Cardiac muscle cell (in vitro differentiated cells and primary cell): Measurements from ENCODE around the gene RXFP4. TPM values are rescaled to one million over a fixed set of nuclear protein-coding genes. Genes with fewer than 3 reads are reported as not detected.
"Not testable (repeated sequence)": the region's sequence is repeated elsewhere in the genome, so short reads cannot be mapped to it uniquely, and the experiment has no call there.

Source experiments
- DNase-seq, 2 donors: peaks; one replicate each; pipeline versions ENCODE4 v3.0.0 to v3.0.0-alpha.2; 2010 to 2017; ENCODE audit warnings: low read depth in 1 of 2, low spot score in 1 of 2
- H3K27ac ChIP-seq: fragments of 200-600 bp; sonication (generic); 2 replicates; pipeline ENCODE4 v1.5.1; 2016
- H3K27me3 ChIP-seq: fragments of 200-600 bp; sonication (generic); 2 replicates; pipeline ENCODE4 v1.6.0; 2016; ENCODE audit warnings: control low read depth
- H3K36me3 ChIP-seq: fragments of 200-600 bp; sonication (generic); 2 replicates; pipeline ENCODE4 v1.5.1; 2016; ENCODE audit warnings: control low read depth
- H3K4me1 ChIP-seq: fragments of 200-600 bp; sonication (generic); 2 replicates; pipeline ENCODE4 v1.8.1; 2017; ENCODE audit warnings: low read depth, mild to moderate bottlenecking, mixed run types
- H3K4me3 ChIP-seq: fragments of 200-600 bp; sonication (generic); 2 replicates; pipeline ENCODE4 v1.5.1; 2016; ENCODE audit warnings: mild to moderate bottlenecking
- H3K9me3 ChIP-seq: fragments of 200-600 bp; sonication (generic); 2 replicates; pipeline ENCODE4 v1.5.1; 2017; ENCODE audit warnings: low read depth, mild to moderate bottlenecking, control low read depth
- CTCF ChIP-seq: IDR thresholded peaks from 2 replicates; pipeline ENCODE4 v1.5.1; 2012; ENCODE audit warnings: low read depth, mild to moderate bottlenecking, low read length
- polyA plus RNA-seq: library from polyadenylated mRNA; unstranded; fragments of >200 nt; fragmentation: Nextera tagmentation; extraction: Ambion mirVana; gene quantifications from 2 replicates; pipeline ENCODE4 v1.2.1, GENCODE V29; 2016
- total RNA-seq: library from RNA; depleted of rRNA; stranded (reverse); fragments of >200 nt; gene quantifications from 2 replicates; pipeline ENCODE4 v1.2.3, GENCODE V29; 2016

RXFP4 gene
- 0.33 TPM in 1 of 2 replicates, not detected in the other for total RNA-seq
- 0.74 TPM in 1 of 2 replicates, not detected in the other for polyA plus RNA-seq

GRCh38 chr1:155940993-155941844, at the start of gene RXFP4:
TSS of gene RXFP4 (plus strand) at chr1:155941638. CDS start at chr1:155941710, 72 bp downstream.
- DNase-seq: no peak
- peaks cover 18% of the 10 kb centered on the region for H3K4me1 ChIP-seq
- H3K27me3 ChIP-seq: no peaks in the 10 kb centered on the region
- H3K9me3 ChIP-seq: no peaks in the 10 kb centered on the region
- H3K4me3 ChIP-seq: no peak within 1 kb of the TSS
- TF ChIP-seq CTCF: no peak
- H3K27ac ChIP-seq: peak within 1 kb of the TSS; percentile 75
- H3K36me3 ChIP-seq: no peaks in the 10 kb centered on the region

GRCh38 chr1:155892796-155893195, 48.6 kb upstream of the RXFP4 start:
- Histone ChIP-seq H3K27me3 (no peaks in the 10 kb centered on the region), H3K27ac (no peak overlapping the region), H3K9me3 (no peaks in the 10 kb centered on the region), H3K36me3 (peaks cover 5% of the 10 kb centered on the region), H3K4me1 (no peaks in the 10 kb centered on the region), H3K4me3 (no peak overlapping the region)
- TF ChIP-seq CTCF: no peak
- peak in 1 of 2 donors; percentile 66 for DNase-seq

GRCh38 chr1:155893389-155894142, 47.9 kb upstream of the RXFP4 start:
- no peaks in the 10 kb centered on the region for H3K9me3 ChIP-seq
- no peak overlapping the region for H3K27ac ChIP-seq
- peaks cover 9% of the 10 kb centered on the region for H3K36me3 ChIP-seq
- no peak overlapping the region for H3K4me3 ChIP-seq
- H3K27me3 ChIP-seq: no peaks in the 10 kb centered on the region
- TF ChIP-seq CTCF: no peak
- H3K4me1 ChIP-seq: no peaks in the 10 kb centered on the region
- DNase-seq: peak in 1 of 2 donors; percentile 81

- not testable (repeated sequence) for H3K4me1 ChIP-seq, H3K4me3 ChIP-seq, DNase-seq, H3K9me3 ChIP-seq, H3K27me3 ChIP-seq, H3K27ac ChIP-seq
- H3K36me3 ChIP-seq: peaks cover 29% of the 10 kb centered on the region
Measured at GRCh38 chr1:155895617-155896016, 45.8 kb upstream of the RXFP4 start.

- not testable (repeated sequence) for H3K4me1 ChIP-seq, H3K9me3 ChIP-seq, H3K4me3 ChIP-seq, DNase-seq, H3K27ac ChIP-seq, H3K27me3 ChIP-seq
- H3K36me3 ChIP-seq: peaks cover 37% of the 10 kb centered on the region
Measured at GRCh38 chr1:155896476-155896875, 45.0 kb upstream of the RXFP4 start.

- no peaks in the 10 kb centered on the region for H3K9me3 ChIP-seq
- peaks cover 38% of the 10 kb centered on the region for H3K36me3 ChIP-seq
- DNase-seq: no peak
- TF ChIP-seq CTCF: no peak
- H3K4me1 ChIP-seq: no peaks in the 10 kb centered on the region
- no peak overlapping the region for H3K4me3 ChIP-seq
- H3K27ac ChIP-seq: no peak overlapping the region
- H3K27me3 ChIP-seq: no peaks in the 10 kb centered on the region
Measured at GRCh38 chr1:155897746-155898145, 43.7 kb upstream of the RXFP4 start.
